ENCODE results near the gene SBK3.

SBK3 gene

GRCh38 chr19:55544776-55545439, 435 bp downstream of the SBK3 start:
- 63% methylated on average over 23 of the region's 23 CpGs for WGBS
- peaks cover 0 to 10% of the 10 kb centered on the region in 2 experiments for H3K27me3 ChIP-seq (ENCODE audit: control insufficient read depth in 1 of 2, insufficient read depth in 1 of 2, low read length in 2 of 2)
- H3K4ac ChIP-seq (ENCODE audit: low read depth in 1 of 2, low read length in 2 of 2): no peak overlapping the region
- no peak overlapping the region for H2AFZ ChIP-seq (ENCODE audit: low read depth, low read length)
- DNase-seq: no peak
- H2BK15ac ChIP-seq (ENCODE audit: low read depth, poor library complexity, severe bottlenecking): no peak overlapping the region
- no peak overlapping the region for H4K91ac ChIP-seq (ENCODE audit: low read length)
- H3K14ac ChIP-seq (ENCODE audit: low read length in 2 of 2): peak overlapping the region in 1 of 2 experiments; percentile 22
- no peaks in the 10 kb centered on the region for H3K79me1 ChIP-seq (replicated peaks; ENCODE audit: low read length, poor library complexity, severe bottlenecking)
- H3K9ac ChIP-seq (ENCODE audit: low read length): no peak overlapping the region
- H3K27ac ChIP-seq (ENCODE audit: low read length, poor library complexity, severe bottlenecking): no peak overlapping the region
- no peak overlapping the region for H3K4me2 ChIP-seq (ENCODE audit: low read length, poor library complexity, severe bottlenecking)
- H2BK120ac ChIP-seq (ENCODE audit: low read depth, low read length): no peak overlapping the region
- H2BK12ac ChIP-seq (ENCODE audit: low read length in 2 of 2): no peak overlapping the region
- H2BK5ac ChIP-seq (ENCODE audit: low read depth, low read length, poor library complexity, severe bottlenecking): no peak overlapping the region
- no peaks in the 10 kb centered on the region for H3K36me3 ChIP-seq (ENCODE audit: control insufficient read depth in 1 of 2, insufficient read depth in 2 of 2, low read depth in 1 of 2, low read length in 2 of 2)
- peak overlapping the region in 1 of 2 experiments; percentile 23 for H3K18ac ChIP-seq (ENCODE audit: low read depth in 1 of 2, low read length in 2 of 2)
- peaks cover 27% of the 10 kb centered on the region for H3K4me1 ChIP-seq (ENCODE audit: control insufficient read depth, insufficient read depth, low read depth, low read length)
- H3K23ac ChIP-seq (ENCODE audit: low read length in 2 of 2): no peak overlapping the region
- H2AK5ac ChIP-seq (ENCODE audit: low read length, severe bottlenecking): no peak overlapping the region
- no peak overlapping the region for H4K8ac ChIP-seq (ENCODE audit: low read length)
- H3K9me3 ChIP-seq (ENCODE audit: control insufficient read depth, low read length): no peaks in the 10 kb centered on the region
- no peak overlapping the region for H3K4me3 ChIP-seq (ENCODE audit: insufficient read depth in 1 of 2, low read depth in 1 of 2, low read length in 2 of 2)

DNA sequence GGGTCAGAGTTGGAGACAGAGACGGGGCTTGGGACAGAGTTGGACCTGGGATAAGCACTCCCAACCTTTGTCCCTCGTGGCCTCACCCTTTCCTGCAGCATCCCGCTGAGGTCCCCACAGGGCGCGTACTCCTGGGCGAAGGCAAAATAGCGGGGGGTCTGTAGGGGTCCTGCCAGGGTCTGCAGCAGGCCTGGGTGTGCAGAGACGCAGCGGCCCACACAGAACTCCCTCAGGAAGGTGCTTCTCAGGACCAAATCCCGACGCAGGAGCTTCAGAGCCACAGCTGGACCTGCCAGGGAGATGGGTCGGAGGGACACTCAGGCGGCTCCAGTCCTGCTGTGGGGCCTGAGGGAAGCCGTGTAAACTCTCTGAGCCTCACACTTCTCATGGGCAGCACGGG, 1.3 kb downstream of the SBK3 start:
- no peak overlapping the region for H2BK12ac ChIP-seq (ENCODE audit: low read length in 2 of 2)
- H2BK120ac ChIP-seq (ENCODE audit: low read depth, low read length): no peak overlapping the region
- DNase-seq: no peak
- no peaks in the 10 kb centered on the region for H3K36me3 ChIP-seq (ENCODE audit: control insufficient read depth in 1 of 2, insufficient read depth in 2 of 2, low read depth in 1 of 2, low read length in 2 of 2)
- H3K9me3 ChIP-seq (ENCODE audit: control insufficient read depth, low read length): no peaks in the 10 kb centered on the region
- no peak overlapping the region for H2BK5ac ChIP-seq (ENCODE audit: low read depth, low read length, poor library complexity, severe bottlenecking)
- H2AK5ac ChIP-seq (ENCODE audit: low read length, severe bottlenecking): no peak overlapping the region
- peaks cover 0 to 10% of the 10 kb centered on the region in 2 experiments for H3K27me3 ChIP-seq (ENCODE audit: control insufficient read depth in 1 of 2, insufficient read depth in 1 of 2, low read length in 2 of 2)
- H3K23ac ChIP-seq (ENCODE audit: low read length in 2 of 2): no peak overlapping the region
- peaks cover 23% of the 10 kb centered on the region for H3K4me1 ChIP-seq (ENCODE audit: control insufficient read depth, insufficient read depth, low read depth, low read length)
- H3K14ac ChIP-seq (ENCODE audit: low read length in 2 of 2): no peak overlapping the region
- H3K9ac ChIP-seq (ENCODE audit: low read length): no peak overlapping the region
- no peak overlapping the region for H4K8ac ChIP-seq (ENCODE audit: low read length)
- 84% methylated on average over 15 of the region's 15 CpGs for WGBS
- H4K91ac ChIP-seq (ENCODE audit: low read length): no peak overlapping the region
- no peak overlapping the region for H3K27ac ChIP-seq (ENCODE audit: low read length, poor library complexity, severe bottlenecking)
- no peak overlapping the region for H3K4ac ChIP-seq (ENCODE audit: low read depth in 1 of 2, low read length in 2 of 2)
- no peak overlapping the region for H2AFZ ChIP-seq (ENCODE audit: low read depth, low read length)
- no peaks in the 10 kb centered on the region for H3K79me1 ChIP-seq (replicated peaks; ENCODE audit: low read length, poor library complexity, severe bottlenecking)
- H3K4me2 ChIP-seq (ENCODE audit: low read length, poor library complexity, severe bottlenecking): no peak overlapping the region
- no peak overlapping the region for H2BK15ac ChIP-seq (ENCODE audit: low read depth, poor library complexity, severe bottlenecking)
- H3K18ac ChIP-seq (ENCODE audit: low read depth in 1 of 2, low read length in 2 of 2): no peak overlapping the region
- H3K4me3 ChIP-seq (ENCODE audit: insufficient read depth in 1 of 2, low read depth in 1 of 2, low read length in 2 of 2): no peak overlapping the region

DNA sequence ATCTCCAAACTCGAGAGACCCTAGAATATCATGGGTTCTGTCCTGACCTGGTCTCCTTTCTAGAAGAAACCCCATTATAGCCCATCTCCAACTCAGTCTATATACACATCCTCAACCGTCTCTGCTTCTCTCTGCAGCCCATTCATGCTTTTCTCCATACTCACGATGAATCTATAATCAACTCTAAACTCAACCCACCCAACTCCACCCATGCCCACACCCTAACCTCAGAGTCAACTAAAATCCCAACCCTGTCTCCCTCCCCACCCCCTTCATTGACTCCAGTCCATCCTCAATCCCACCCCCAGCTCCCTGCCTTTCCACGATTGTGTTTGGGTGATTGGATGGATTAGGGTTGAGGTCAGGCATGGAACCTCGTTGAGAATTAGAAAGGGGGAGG, 1.8 kb downstream of the SBK3 start:
- no peaks in the 10 kb centered on the region for H3K79me1 ChIP-seq (replicated peaks; ENCODE audit: low read length, poor library complexity, severe bottlenecking)
- no peaks in the 10 kb centered on the region for H3K36me3 ChIP-seq (ENCODE audit: control insufficient read depth in 1 of 2, insufficient read depth in 2 of 2, low read depth in 1 of 2, low read length in 2 of 2)
- H2AK5ac ChIP-seq (ENCODE audit: low read length, severe bottlenecking): no peak overlapping the region
- no peak overlapping the region for H3K9ac ChIP-seq (ENCODE audit: low read length)
- no peaks in the 10 kb centered on the region for H3K9me3 ChIP-seq (ENCODE audit: control insufficient read depth, low read length)
- H3K14ac ChIP-seq (ENCODE audit: low read length in 2 of 2): no peak overlapping the region
- H2BK12ac ChIP-seq (ENCODE audit: low read length in 2 of 2): no peak overlapping the region
- no peak overlapping the region for H2BK5ac ChIP-seq (ENCODE audit: low read depth, low read length, poor library complexity, severe bottlenecking)
- peaks cover 21% of the 10 kb centered on the region for H3K4me1 ChIP-seq (ENCODE audit: control insufficient read depth, insufficient read depth, low read depth, low read length)
- DNase-seq: no peak
- H4K8ac ChIP-seq (ENCODE audit: low read length): no peak overlapping the region
- H3K4me2 ChIP-seq (ENCODE audit: low read length, poor library complexity, severe bottlenecking): no peak overlapping the region
- no peak overlapping the region for H2AFZ ChIP-seq (ENCODE audit: low read depth, low read length)
- H3K4me3 ChIP-seq (ENCODE audit: insufficient read depth in 1 of 2, low read depth in 1 of 2, low read length in 2 of 2): no peak overlapping the region
- H2BK15ac ChIP-seq (ENCODE audit: low read depth, poor library complexity, severe bottlenecking): no peak overlapping the region
- H4K91ac ChIP-seq (ENCODE audit: low read length): no peak overlapping the region
- no peak overlapping the region for H3K23ac ChIP-seq (ENCODE audit: low read length in 2 of 2)
- no peak overlapping the region for H2BK120ac ChIP-seq (ENCODE audit: low read depth, low read length)
- H3K27ac ChIP-seq (ENCODE audit: low read length, poor library complexity, severe bottlenecking): no peak overlapping the region
- WGBS: 77% methylated on average over 5 of the region's 5 CpGs
- peaks cover 0 to 10% of the 10 kb centered on the region in 2 experiments for H3K27me3 ChIP-seq (ENCODE audit: control insufficient read depth in 1 of 2, insufficient read depth in 1 of 2, low read length in 2 of 2)
- no peak overlapping the region for H3K4ac ChIP-seq (ENCODE audit: low read depth in 1 of 2, low read length in 2 of 2)
- no peak overlapping the region for H3K18ac ChIP-seq (ENCODE audit: low read depth in 1 of 2, low read length in 2 of 2)

DNA sequence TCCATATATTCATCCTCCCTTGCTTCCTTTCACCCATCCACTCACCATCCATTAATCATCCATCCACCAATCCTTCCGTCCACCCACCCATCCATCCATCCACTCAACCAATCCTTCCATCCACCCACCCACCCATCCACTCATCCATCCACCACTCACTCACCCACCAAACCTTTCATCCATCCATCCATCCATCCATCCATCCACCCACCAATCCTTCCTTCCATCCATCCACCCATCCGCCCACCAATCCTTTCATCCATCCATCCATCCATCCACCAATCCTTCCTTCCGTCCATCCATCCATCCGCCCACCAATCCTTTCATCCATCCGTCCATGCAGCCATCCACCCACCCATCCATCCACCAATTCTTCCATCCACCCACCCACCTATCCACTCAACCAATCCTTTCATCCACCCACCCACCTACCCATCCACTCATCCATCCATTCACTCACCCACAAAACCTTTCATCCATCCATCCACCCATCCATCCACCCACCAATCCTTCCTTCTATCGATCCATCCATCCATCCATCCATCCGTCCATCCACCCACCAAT, 3.0 kb downstream of the SBK3 start:
- no peak for DNase-seq
- Histone ChIP-seq H2BK5ac (ENCODE audit: low read depth, low read length, poor library complexity, severe bottlenecking) (no peak overlapping the region), H3K9ac (ENCODE audit: low read length) (no peak overlapping the region), H2AFZ (ENCODE audit: low read depth, low read length) (no peak overlapping the region), H3K23ac (ENCODE audit: low read length in 2 of 2) (no peak overlapping the region), H3K79me1 (replicated peaks; ENCODE audit: low read length, poor library complexity, severe bottlenecking) (no peaks in the 10 kb centered on the region), H3K4ac (ENCODE audit: low read depth in 1 of 2, low read length in 2 of 2) (no peak overlapping the region), H4K8ac (ENCODE audit: low read length) (no peak overlapping the region), H2BK12ac (ENCODE audit: low read length in 2 of 2) (no peak overlapping the region), H2BK120ac (ENCODE audit: low read depth, low read length) (no peak overlapping the region), H3K27me3 (ENCODE audit: control insufficient read depth in 1 of 2, insufficient read depth in 1 of 2, low read length in 2 of 2) (peaks cover 0 to 10% of the 10 kb centered on the region in 2 experiments), H3K36me3 (ENCODE audit: control insufficient read depth in 1 of 2, insufficient read depth in 2 of 2, low read depth in 1 of 2, low read length in 2 of 2) (no peaks in the 10 kb centered on the region), H3K14ac (ENCODE audit: low read length in 2 of 2) (no peak overlapping the region), H3K4me3 (ENCODE audit: insufficient read depth in 1 of 2, low read depth in 1 of 2, low read length in 2 of 2) (no peak overlapping the region), H2BK15ac (ENCODE audit: low read depth, poor library complexity, severe bottlenecking) (no peak overlapping the region), H3K4me2 (ENCODE audit: low read length, poor library complexity, severe bottlenecking) (no peak overlapping the region), H3K18ac (ENCODE audit: low read depth in 1 of 2, low read length in 2 of 2) (no peak overlapping the region), H3K27ac (ENCODE audit: low read length, poor library complexity, severe bottlenecking) (no peak overlapping the region), H3K9me3 (ENCODE audit: control insufficient read depth, low read length) (no peaks in the 10 kb centered on the region), H2AK5ac (ENCODE audit: low read length, severe bottlenecking) (no peak overlapping the region), H4K91ac (ENCODE audit: low read length) (no peak overlapping the region), H3K4me1 (ENCODE audit: control insufficient read depth, insufficient read depth, low read depth, low read length) (peaks cover 26% of the 10 kb centered on the region)
- 85% methylated on average over 7 of the region's 7 CpGs for WGBS
